HepG2 (cell line): Measurements from ENCODE around the gene TEX53. TPM values are rescaled to one million over a fixed set of nuclear protein-coding genes. Genes with fewer than 3 reads are reported as not detected.

ENCODE experiments used
- AHR ChIP-seq: IDR thresholded peaks from 2 replicates; pipeline ENCODE4 v1.6.1; 2018; ENCODE audit warnings: missing genetic modification reagents, missing compliant biosample characterization
- ASH2L ChIP-seq: fragments of 300-600, 200-600 bp; sonication (generic); IDR thresholded peaks from 2 replicates; pipeline ENCODE4 v1.7.0; 2017; ENCODE audit warnings: low read depth, mild to moderate bottlenecking, moderate library complexity, mixed read lengths, low read length; ENCODE audit not compliant: insufficient read length
- GATAD2A ChIP-seq: IDR thresholded peaks from 2 replicates; pipeline ENCODE4 v1.6.1; 2016
- GMEB1 ChIP-seq: sonication (generic); formaldehyde crosslinking; IDR thresholded peaks from 2 replicates; pipeline ENCODE4 v1.5.1; 2020; ENCODE audit warnings: missing genetic modification reagents, mild to moderate bottlenecking, borderline replicate concordance
- HMG20A ChIP-seq: IDR thresholded peaks from 2 replicates; pipeline ENCODE4 v1.6.1; 2016; ENCODE audit warnings: borderline replicate concordance
- SYNCRIP ChIP-seq: fragments of 200-400 bp; formaldehyde crosslinking; IDR thresholded peaks from 2 replicates; pipeline ENCODE4 v1.6.1; 2018; ENCODE audit warnings: mild to moderate bottlenecking, low read depth, low read length; ENCODE audit not compliant: insufficient read depth
- TBX2 ChIP-seq: sonication (generic); formaldehyde crosslinking; IDR thresholded peaks from 2 replicates; pipeline ENCODE4 v1.5.0; 2020; ENCODE audit warnings: missing genetic modification reagents, mild to moderate bottlenecking, borderline replicate concordance
- ZNF780A ChIP-seq: sonication (generic); formaldehyde crosslinking; IDR thresholded peaks from 2 replicates; pipeline ENCODE4 v1.8.0; 2022; ENCODE audit warnings: mild to moderate bottlenecking, missing genetic modification reagents, moderate library complexity
- polyA plus RNA-seq, 8 experiments: library from polyadenylated mRNA; depleted of rRNA in 3 of 8; stranded (reverse) in 7 of 8; unstranded in 1 of 8; fragments of >200 nt; fragmentation: Illumina TruSeq in 4 of 8; extraction: Trizol in 4 of 8; gene quantifications; 2 replicates each; pipeline versions ENCODE4 v1.2.1 to v1.2.3, GENCODE V29; 2011 to 2016; ENCODE audit warnings: low read depth in 4 of 8, missing spikeins in 1 of 8, mixed read lengths in 1 of 8; ENCODE audit not compliant: insufficient read depth in 1 of 8
- small RNA-seq, 3 experiments: library from RNA; depleted of rRNA; stranded (forward); fragments of <200 nt; gene quantifications; one replicate each; pipeline ENCODE3, GENCODE V24; 2012; ENCODE audit warnings: low read depth in 2 of 3, low replicate concordance in 1 of 3; ENCODE audit not compliant: insufficient read length in 3 of 3, insufficient read depth in 2 of 3
- total RNA-seq, 5 experiments: library from RNA; depleted of rRNA; stranded (reverse); fragments of >200 nt; fragmentation: Illumina TruSeq; extraction: Trizol; gene quantifications; 2 replicates each; pipeline ENCODE4 v1.2.3, GENCODE V29; 2016; ENCODE audit warnings: low read depth in 1 of 5

The TEX53 gene
- total and polyA plus RNA-seq, 2 of the 13 experiments (the other 11 are each of a cell fraction or from before 2014, with no cell fraction given) = not detected

- no peak for TF ChIP-seq TBX2 (CRISPR knock-in tag)
- TF ChIP-seq SYNCRIP = no peak
- no peak for TF ChIP-seq GATAD2A (CRISPR knock-in tag)
- no peak for TF ChIP-seq HMG20A (CRISPR knock-in tag)
- no peak for TF ChIP-seq ASH2L
- no peak for TF ChIP-seq GMEB1 (CRISPR knock-in tag)
- TF ChIP-seq AHR (CRISPR knock-in tag) = no peak
- no peak for TF ChIP-seq ZNF780A (CRISPR knock-in tag)
Measured at GRCh38 chr9:114606597-114607207, 50.9 kb downstream of the TEX53 start (continued).

Small RNA genes within 50 kb of the gene (small RNA-seq; reads per million reads assigned to genes)
- 0 reads per million in 3 experiments for gene RF00019

Other genes with a start within 250 kb of the TEX53 start
- 1.8 and 2.3 TPM in 2 replicates for gene WHRN, start 152.3 kb downstream of the TEX53 start, total RNA-seq (2016; rRNA removed; fragmentation: Illumina TruSeq; extraction: Trizol)
- gene WHRN, start 152.3 kb downstream of the TEX53 start, polyA plus RNA-seq (2011; rRNA removed) = 5.3 and 5.8 TPM in 2 replicates
- 158 and 215 TPM in 2 replicates for gene ATP6V1G1, start 70.0 kb downstream of the TEX53 start, total RNA-seq (2016; rRNA removed; fragmentation: Illumina TruSeq; extraction: Trizol)
- 85.3 and 108 TPM in 2 replicates for gene ATP6V1G1, start 70.0 kb downstream of the TEX53 start, polyA plus RNA-seq (2011; rRNA removed)
- 2.9 and 3.7 TPM in 2 replicates for gene TMEM268, start 46.5 kb downstream of the TEX53 start, total RNA-seq (2016; rRNA removed; fragmentation: Illumina TruSeq; extraction: Trizol)
- 7.8 and 9.0 TPM in 2 replicates for gene TMEM268, start 46.5 kb downstream of the TEX53 start, polyA plus RNA-seq (2011; rRNA removed)
- not detected in 2 replicates for gene TEX48, start 24.4 kb upstream of the TEX53 start, total RNA-seq (2016; rRNA removed; fragmentation: Illumina TruSeq; extraction: Trizol)
- not detected in 2 replicates for gene TEX48, start 24.4 kb upstream of the TEX53 start, polyA plus RNA-seq (2011; rRNA removed)
- 0.02 TPM in 1 of 2 replicates, not detected in the other for gene TNFSF15, start 148.2 kb upstream of the TEX53 start, total RNA-seq (2016; rRNA removed; fragmentation: Illumina TruSeq; extraction: Trizol)
- 0.03 and 0.12 TPM in 2 replicates for gene TNFSF15, start 148.2 kb upstream of the TEX53 start, polyA plus RNA-seq (2011; rRNA removed)